Measurements from ENCODE around the gene GAK.

DNA sequence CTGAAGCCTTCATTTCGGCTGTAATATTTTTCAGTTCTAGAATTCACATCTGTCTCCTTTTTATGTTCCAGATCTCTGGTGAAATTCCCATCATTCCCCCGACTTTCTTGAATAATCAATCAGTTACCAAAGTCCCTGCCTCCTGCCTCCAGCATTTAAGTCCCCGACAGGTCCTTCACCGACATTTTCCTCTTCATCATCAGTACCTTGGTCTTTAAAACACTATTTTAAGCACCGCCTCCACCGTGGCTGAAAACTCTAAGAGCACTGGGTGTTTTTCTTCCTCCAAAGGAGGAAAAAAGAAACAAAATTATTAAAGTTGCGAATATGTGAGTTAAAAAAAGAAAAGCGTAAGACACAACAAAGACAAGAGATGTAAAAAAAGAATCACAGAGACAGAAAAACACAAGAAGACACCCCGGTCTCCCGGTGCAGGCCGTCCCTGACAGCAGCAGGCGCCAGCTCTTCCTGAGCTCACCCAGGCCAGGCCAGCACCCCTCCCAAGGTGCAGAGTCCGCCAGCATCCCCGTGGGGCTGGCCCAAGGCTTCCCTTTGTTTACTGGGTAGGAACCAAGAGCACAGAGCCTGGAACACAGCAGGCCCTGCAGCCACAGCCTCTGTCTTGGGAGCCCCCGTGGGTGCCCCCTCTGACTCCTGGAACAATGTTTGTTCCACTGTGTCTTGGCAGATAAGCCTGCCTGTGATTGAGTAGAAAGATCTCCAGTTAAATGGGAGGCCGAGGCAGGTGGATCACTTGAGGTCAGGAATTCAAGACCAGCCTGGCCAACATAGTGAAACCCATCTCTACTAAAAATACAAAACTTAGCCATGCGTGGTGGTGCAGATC, 56.9 kb downstream of the GAK start:
- TF ChIP-seq, protein P1, sequence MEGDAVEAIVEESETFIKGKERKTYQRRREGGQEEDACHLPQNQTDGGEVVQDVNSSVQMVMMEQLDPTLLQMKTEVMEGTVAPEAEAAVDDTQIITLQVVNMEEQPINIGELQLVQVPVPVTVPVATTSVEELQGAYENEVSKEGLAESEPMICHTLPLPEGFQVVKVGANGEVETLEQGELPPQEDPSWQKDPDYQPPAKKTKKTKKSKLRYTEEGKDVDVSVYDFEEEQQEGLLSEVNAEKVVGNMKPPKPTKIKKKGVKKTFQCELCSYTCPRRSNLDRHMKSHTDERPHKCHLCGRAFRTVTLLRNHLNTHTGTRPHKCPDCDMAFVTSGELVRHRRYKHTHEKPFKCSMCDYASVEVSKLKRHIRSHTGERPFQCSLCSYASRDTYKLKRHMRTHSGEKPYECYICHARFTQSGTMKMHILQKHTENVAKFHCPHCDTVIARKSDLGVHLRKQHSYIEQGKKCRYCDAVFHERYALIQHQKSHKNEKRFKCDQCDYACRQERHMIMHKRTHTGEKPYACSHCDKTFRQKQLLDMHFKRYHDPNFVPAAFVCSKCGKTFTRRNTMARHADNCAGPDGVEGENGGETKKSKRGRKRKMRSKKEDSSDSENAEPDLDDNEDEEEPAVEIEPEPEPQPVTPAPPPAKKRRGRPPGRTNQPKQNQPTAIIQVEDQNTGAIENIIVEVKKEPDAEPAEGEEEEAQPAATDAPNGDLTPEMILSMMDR (optimal IDR thresholded peaks at IDR 0.05 in 1 of 3, IDR thresholded peaks at IDR 0.05 in 1 of 3, conservative IDR thresholded peaks at IDR 0.05 in 1 of 3; ENCODE audit: extremely low read depth in 1 of 3, insufficient read depth in 2 of 3, low read length in 3 of 3), result no peak
- no peak for TF ChIP-seq EZH2 (IDR thresholded peaks at IDR 0.05; ENCODE audit: low read length)

Data from keratinocyte (primary cell).